Heart left ventricle (tissue), 16 donors: Measurements from ENCODE around the gene RPRD1A. TPM values are rescaled to one million over a fixed set of nuclear protein-coding genes. Genes with fewer than 3 reads are reported as not detected.
"Not testable (repeated sequence)": the region's sequence is repeated elsewhere in the genome, so short reads cannot be mapped to it uniquely, and the experiment has no call there.

ENCODE experiments used
- ATAC-seq, 4 donors: fragments of 200-7000 bp; cut with Tn5 transposase; one replicate each; pipeline ENCODE4 v1.9.1; 2020 to 2022; ENCODE audit warnings: moderate library complexity in 4 of 4, mild to moderate bottlenecking in 3 of 4, moderate number of reproducible peaks in 1 of 4
- DNase-seq, 5 donors: peaks; one replicate each; pipeline ENCODE4 v3.0.0-alpha.2; 2020
- H3K27ac ChIP-seq, 12 donors: fragments of 200-600 bp; sonication (generic) in 4 of 12; one replicate each; pipeline versions ENCODE4 v1.5.0 to v1.8.0; 2016 to 2022; ENCODE audit warnings: mild to moderate bottlenecking in 2 of 12
- H3K27me3 ChIP-seq, 9 donors: fragments of 200-600 bp; sonication (generic) in 2 of 9; one replicate each; pipeline versions ENCODE4 v1.5.1 to v1.8.0; 2016 to 2022; ENCODE audit warnings: mild to moderate bottlenecking in 3 of 9
- H3K36me3 ChIP-seq, 9 donors: fragments of 200-600 bp; sonication (generic) in 2 of 9; one replicate each; pipeline versions ENCODE4 v1.5.0 to v1.8.0; 2018 to 2022; ENCODE audit warnings: mild to moderate bottlenecking in 2 of 9
- H3K4me1 ChIP-seq, 12 donors: fragments of 200-600 bp; sonication (generic) in 4 of 12; one replicate each; pipeline versions ENCODE4 v1.5.0 to v1.8.0; 2016 to 2022; ENCODE audit warnings: mild to moderate bottlenecking in 3 of 12
- H3K4me3 ChIP-seq, 12 donors: fragments of 200-600 bp; sonication (generic) in 4 of 12; one replicate each; pipeline versions ENCODE4 v1.5.0 to v1.8.0; 2017 to 2022; ENCODE audit warnings: mild to moderate bottlenecking in 9 of 12, moderate library complexity in 4 of 12
- H3K9me3 ChIP-seq, 12 donors: fragments of 200-600 bp; sonication (generic) in 4 of 12; one replicate each; pipeline versions ENCODE4 v1.5.0 to v1.8.0; 2016 to 2022; ENCODE audit warnings: mild to moderate bottlenecking in 1 of 12
- CTCF ChIP-seq, 12 donors: fragments of 200-600 bp; sonication (generic) in 4 of 12; IDR thresholded peaks; one replicate each; pipeline versions ENCODE4 v1.5.0 to v1.8.0; 2018 to 2022; ENCODE audit warnings: antibody characterized with exemption in 12 of 12, mild to moderate bottlenecking in 5 of 12
- POLR2A ChIP-seq, 2 donors: fragments of 450-650 bp; IDR thresholded peaks; one replicate each; pipeline ENCODE4 v1.6.1; 2017; ENCODE audit warnings: antibody characterized with exemption in 2 of 2, mild to moderate bottlenecking in 2 of 2, moderate library complexity in 2 of 2
- WGBS, 4 donors: extraction: QIAGEN DNeasy Blood & Tissue Kit in 2 of 4; methylation state at CpG; one replicate each; pipeline versions ENCODE4 v1.1.5 to v1.1.7; 2013 to 2018; 5-methylcytosine and 5-hydroxymethylcytosine counted together
- intact Hi-C, 10 donors: fragments of 100-400 bp; cut with DNase I; formaldehyde crosslinking; loops; one replicate each; pipeline versions ENCODE4 v1.11.1 to v1.14.2; 2022
- polyA plus RNA-seq, 2 donors: library from polyadenylated mRNA; stranded (reverse); fragments of 200-250 nt; gene quantifications; one replicate each; pipeline ENCODE4 v1.2.3, GENCODE V29; 2013
- total RNA-seq, 9 donors: library from RNA; depleted of rRNA in 2 of 9; stranded (reverse); fragments of >200 nt in 2 of 9; fragmentation: NEBNext Ultra II Directional in 3 of 9; extraction: Animal tissue kit (Norgen Biotek cat#: 25700) in 3 of 9; gene quantifications; one replicate each; pipeline versions ENCODE4 v1.1.0 to v1.2.4, GENCODE V29; 2016 to 2023
- donor health status: ischemic (EF 13 %, LVEDD 7.1; RV severe dilation, severe dysfunction).
- donor health status: healthy with polysubstance abuse.
- donor health status: DM: no; HTN: yes; CAD: no.
- donor health status: DM: no; HTN: no; CAD: no.
- donor health status: ischemic (EF 25% LVEDD 6.9; RV normal size, moderate dysfunction).
- donor health status: ischemic (EF 25% LVEDD 5.7; RV mildly dilated, moderate dysfunction).
- donor health status: healthy.
- donor health status: DM: yes; HTN: yes; CAD: no.
- donor health status: ischemic (EF 35%, LVEDD 5.7; RV mildly dilated, moderate dysfunction).
- donor health status: nonischemic (EF 11% LVEDD 7.7; RV severe dilation, severe dysfunction).
- donor health status: DM: yes; HTN: yes; CAD: no.
- donor health status: PGD.
- donor health status: ischemic (EF 29% LVEDD 5.4; RV normal size, mild dysfunction).
- donor health status: nonischemic (EF 23%, LVEDD 6.1; RV moderate dilation, normal function).

RPRD1A gene
- total and polyA plus RNA-seq, 11 donors, result 22.6 to 59.8 (median 45.3) TPM

- 74 to 78% (median 75%) methylated on average over 2 of the region's 2 CpGs for WGBS, 4 donors
- no peak overlapping the region for H3K27ac ChIP-seq
Observed at GRCh38 chr18:36031903-36032302, 35.5 kb downstream of the RPRD1A start.

GRCh38 chr18:36031407-36031806, 36.0 kb downstream of the RPRD1A start:
- peaks cover 0 to 37% (median 16%) of the 10 kb centered on the region in 12 donors for H3K4me1 ChIP-seq
- H3K27ac ChIP-seq, result no peak overlapping the region
- no peak overlapping the region for H3K4me3 ChIP-seq
- 85 to 92% (median 89%) methylated on average over 2 of the region's 2 CpGs for WGBS, 4 donors
- TF ChIP-seq CTCF (IDR thresholded peaks at IDR 0.05), result no peak
- no peak for TF ChIP-seq POLR2A (IDR thresholded peaks at IDR 0.05)
- no peak for ATAC-seq
- peaks cover 0 to 49% (median 40%) of the 10 kb centered on the region in 9 donors for H3K36me3 ChIP-seq
- H3K9me3 ChIP-seq, result no peaks in the 10 kb centered on the region
- intact Hi-C loops, result no loop called here
- no peaks in the 10 kb centered on the region for H3K27me3 ChIP-seq
- no peak for DNase-seq

More at GRCh38 chr18:36031903-36032302, 35.5 kb downstream of the RPRD1A start:
- intact Hi-C loops, result no loop called here
- H3K4me1 ChIP-seq, result peaks cover 0 to 37% (median 16%) of the 10 kb centered on the region in 12 donors
- no peaks in the 10 kb centered on the region for H3K27me3 ChIP-seq
- H3K4me3 ChIP-seq, result no peak overlapping the region
- peaks cover 0 to 44% (median 35%) of the 10 kb centered on the region in 9 donors for H3K36me3 ChIP-seq
- ATAC-seq, result no peak
- DNase-seq, result no peak
- H3K9me3 ChIP-seq, result no peaks in the 10 kb centered on the region
- TF ChIP-seq POLR2A (IDR thresholded peaks at IDR 0.05) (no peak), CTCF (IDR thresholded peaks at IDR 0.05) (no peak)

DNA sequence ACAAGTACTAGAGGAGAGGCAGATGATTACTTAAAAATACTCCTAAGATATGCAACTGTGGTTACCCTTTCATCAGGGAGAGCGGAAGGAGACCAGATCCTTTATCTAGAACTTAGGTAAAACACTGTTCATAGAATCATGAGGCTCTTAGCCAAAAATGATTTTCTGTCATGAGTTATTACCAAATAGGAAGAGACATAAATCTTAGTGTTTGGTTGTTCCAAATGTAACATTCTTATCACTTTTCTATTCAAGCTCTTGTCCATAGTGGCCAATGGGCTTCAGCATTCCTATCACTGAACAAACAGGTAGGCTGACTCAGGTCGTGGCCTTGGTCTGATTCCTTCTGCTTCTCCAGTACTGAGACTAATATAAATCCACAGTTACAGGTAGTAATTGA, 38.5 kb downstream of the RPRD1A start:
- TF ChIP-seq POLR2A (IDR thresholded peaks at IDR 0.05) (no peak), CTCF (IDR thresholded peaks at IDR 0.05) (no peak)
- ATAC-seq, result no peak
- intact Hi-C loops, result loop anchor here in 2 of 10 donors (10.0 kb wide), 2 partner anchors 86 to 96 kb away; partner anchors contain the start of genes ELP2 (in 1 of the 2) and SLC39A6 (in 1 of the 2)
- H3K27me3 ChIP-seq, result no peaks in the 10 kb centered on the region
- DNase-seq, result no peak
- no peak overlapping the region for H3K27ac ChIP-seq
- H3K4me1 ChIP-seq, result peaks cover 0 to 16% (median 4%) of the 10 kb centered on the region in 12 donors
- H3K4me3 ChIP-seq, result no peak overlapping the region
- WGBS, 4 donors, result 88 to 94% (median 91%) methylated on average over 2 of the region's 2 CpGs
- H3K36me3 ChIP-seq, result peaks cover 0 to 72% (median 60%) of the 10 kb centered on the region in 9 donors
- no peaks in the 10 kb centered on the region for H3K9me3 ChIP-seq

GRCh38 chr18:36025025-36025424, 42.3 kb downstream of the RPRD1A start:
- Histone ChIP-seq H3K4me3 (no peak overlapping the region), H3K9me3 (no peaks in the 10 kb centered on the region), H3K27ac (no peak overlapping the region), H3K4me1 (peaks cover 0 to 8% (median 0%) of the 10 kb centered on the region in 12 donors), H3K36me3 (peaks cover 0 to 64% (median 46%) of the 10 kb centered on the region in 9 donors), H3K27me3 (no peaks in the 10 kb centered on the region)
- 46 to 61% (median 50%) methylated on average over 1 of the region's 1 CpG for WGBS, 4 donors
- intact Hi-C loops, result loop anchor here in 2 of 10 donors (10.0 kb wide), 2 partner anchors 90 to 100 kb away; partner anchors contain the start of genes ELP2 (in 1 of the 2) and SLC39A6 (in 1 of the 2)
- ATAC-seq (no peak), DNase-seq (no peak)
- TF ChIP-seq POLR2A (IDR thresholded peaks at IDR 0.05) (no peak), CTCF (IDR thresholded peaks at IDR 0.05) (no peak)

DNA sequence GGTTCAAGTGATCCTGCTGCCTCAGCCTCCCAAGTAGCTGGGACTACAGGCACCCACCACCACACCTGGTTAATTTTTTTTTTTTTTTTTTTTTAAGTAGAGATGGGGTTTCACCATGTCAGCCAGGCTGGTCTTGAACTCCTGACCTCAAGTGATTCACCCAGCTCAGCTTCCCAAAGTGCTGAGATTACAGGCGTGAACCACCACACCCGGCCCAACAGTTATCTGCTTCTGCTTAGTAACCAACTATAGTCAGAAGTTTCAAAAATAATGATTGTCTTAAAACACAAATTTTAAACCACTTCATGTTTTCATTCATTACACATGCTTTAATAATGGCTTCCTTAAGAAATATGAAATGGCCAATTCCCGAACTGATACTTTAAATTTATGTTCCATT, 43.1 kb downstream of the RPRD1A start:
- not testable (repeated sequence) for ATAC-seq, DNase-seq, H3K9me3 ChIP-seq, H3K4me3 ChIP-seq, H3K4me1 ChIP-seq, H3K27ac ChIP-seq, H3K27me3 ChIP-seq
- 93 to 97% (median 95%) methylated on average over 3 of the region's 3 CpGs for WGBS, 4 donors
- intact Hi-C loops, result loop anchor here in 2 of 10 donors (10.0 kb wide), 2 partner anchors 91 to 101 kb away; partner anchors contain the start of genes ELP2 (in 1 of the 2) and SLC39A6 (in 1 of the 2)
- peaks cover 0 to 56% (median 40%) of the 10 kb centered on the region in 9 donors for H3K36me3 ChIP-seq
